Pericardium fibroblast (primary cell): ENCODE results near the gene TMEM161B. TPM values are rescaled to one million over a fixed set of nuclear protein-coding genes. Genes with fewer than 3 reads are reported as not detected.

Experiments used
- total RNA-seq: library from RNA; depleted of rRNA; stranded (reverse); fragments of >200 nt; gene quantifications from 2 replicates; pipeline ENCODE4 v1.2.3, GENCODE V29; 2015

Gene TMEM161B
- 6.5 and 6.9 TPM in 2 replicates for total RNA-seq

DNA sequence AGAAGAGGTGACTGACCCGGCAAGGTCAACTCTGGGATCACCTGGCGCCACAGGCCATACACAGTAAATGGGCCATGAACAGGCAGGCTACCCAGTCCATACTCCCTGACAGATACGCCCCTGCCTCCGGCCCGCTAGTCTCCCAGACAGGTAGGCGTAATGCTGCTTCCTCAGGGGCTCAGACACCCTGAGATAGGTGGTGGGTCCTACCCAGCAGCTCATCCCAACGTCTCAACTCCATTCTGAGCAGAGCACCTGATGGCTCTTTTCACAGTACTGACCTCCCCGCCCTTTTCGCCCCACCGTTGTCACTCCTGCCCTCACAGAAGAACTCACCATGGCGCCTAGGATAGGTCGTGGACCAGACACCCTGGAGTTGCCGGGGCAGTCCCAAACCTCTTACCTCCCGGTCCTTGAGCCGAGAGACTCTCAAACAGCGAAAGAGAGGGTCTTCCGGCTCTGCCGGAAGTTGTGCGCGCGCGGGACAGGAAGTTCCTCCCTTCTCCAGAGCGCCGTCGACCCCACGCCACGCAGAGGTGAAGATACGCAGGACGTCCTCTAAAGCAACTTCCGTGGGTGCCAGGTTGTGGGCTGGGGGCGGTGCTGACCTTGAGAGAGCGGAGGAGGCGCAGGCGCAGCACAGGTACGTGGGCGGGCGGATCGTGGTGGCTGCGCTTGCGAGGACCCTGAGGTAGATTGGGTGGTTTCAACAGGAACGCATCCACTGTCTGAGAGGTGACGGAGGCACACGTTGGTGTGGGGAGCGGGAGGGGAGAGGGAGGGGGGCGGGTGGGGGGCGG, at the start of gene TMEM161B:
TSS of gene TMEM161B (minus strand) at position 461 of the 800 bp plus-strand sequence. CDS start at position 339, 122 bp downstream.

